OCI-LY3 (cell line): ENCODE results near the gene ARMC6.

Experiments used
- H2AFZ ChIP-seq: fragments of 200-600, 300-600 bp; shearing (Covaris generic); 2 replicates; pipeline ENCODE4 v1.6.0; 2014; ENCODE audit warnings: antibody characterized with exemption, low read depth, low read length
- H3K27ac ChIP-seq: fragments of 200-600, 300-600 bp; sonication (generic); 2 replicates; pipeline ENCODE4 v1.5.1; 2014; ENCODE audit warnings: mild to moderate bottlenecking, low read length, moderate library complexity, mixed read lengths
- H3K27me3 ChIP-seq: fragments of 200-600, 300-600 bp; sonication (generic); 2 replicates; pipeline ENCODE4 v1.6.1; 2014; ENCODE audit warnings: low read depth, low read length, mixed read lengths
- H3K36me3 ChIP-seq: fragments of 200-600, 300-600 bp; sonication (generic); replicated peaks from 2 replicates; pipeline ENCODE3; 2014; ENCODE audit warnings: low read depth, low read length, mixed read lengths
- H3K4me1 ChIP-seq: fragments of 300-600, 200-600 bp; sonication (generic); 2 replicates; pipeline ENCODE4 v1.6.1; 2014; ENCODE audit warnings: low read length, mixed read lengths
- H3K4me2 ChIP-seq: fragments of 200-600, 300-600 bp; sonication (generic); 2 replicates; pipeline ENCODE4 v1.6.1; 2014; ENCODE audit warnings: low read length, mixed read lengths
- H3K4me3 ChIP-seq: fragments of 300-600, 200-600 bp; sonication (generic); 2 replicates; pipeline ENCODE4 v1.5.1; 2014; ENCODE audit warnings: antibody characterized with exemption, mild to moderate bottlenecking, low read length, moderate library complexity
- H3K79me2 ChIP-seq: fragments of 300-600, 200-600 bp; shearing (Covaris generic); 2 replicates; pipeline ENCODE4 v1.6.1; 2014; ENCODE audit warnings: mild to moderate bottlenecking, low read length, mixed read lengths
- H3K9ac ChIP-seq: fragments of 300-600, 200-600 bp; shearing (Covaris generic); 2 replicates; pipeline ENCODE4 v1.6.0; 2014; ENCODE audit warnings: mild to moderate bottlenecking, low read length, moderate library complexity
- H3K9me3 ChIP-seq: fragments of 200-600, 300-600 bp; shearing (Covaris generic); 2 replicates; pipeline ENCODE4 v1.6.1; 2014; ENCODE audit warnings: low read length, mixed read lengths; ENCODE audit not compliant: insufficient read depth
- H4K20me1 ChIP-seq: fragments of 200-600, 300-600 bp; sonication (generic); 2 replicates; pipeline ENCODE4 v1.6.1; 2016; ENCODE audit warnings: low read length, mixed read lengths; ENCODE audit not compliant: insufficient read depth
- CTCF ChIP-seq: fragments of 200-600, 300-600 bp; sonication (generic); IDR thresholded peaks from 2 replicates; pipeline ENCODE4 v1.5.1; 2014; ENCODE audit warnings: antibody characterized with exemption, low read length, low read depth
- EZH2phosphoT487 ChIP-seq: fragments of 200-600 bp; shearing (Covaris generic); IDR thresholded peaks from 2 replicates; pipeline ENCODE4 v1.6.1; 2018; ENCODE audit warnings: antibody characterized with exemption, mixed run types, low read depth

Gene ARMC6

GRCh38 chr19:19087676-19088075 lies 54.3 kb downstream of the ARMC6 start:
- no peak overlapping the region for H3K4me2 ChIP-seq
- H3K79me2 ChIP-seq = no peaks in the 10 kb centered on the region
- H3K27ac ChIP-seq = no peak overlapping the region
- H3K4me3 ChIP-seq = no peak overlapping the region
- no peaks in the 10 kb centered on the region for H4K20me1 ChIP-seq
- H3K9ac ChIP-seq = no peak overlapping the region
- H3K4me1 ChIP-seq = no peaks in the 10 kb centered on the region
- no peaks in the 10 kb centered on the region for H3K36me3 ChIP-seq
- TF ChIP-seq CTCF (no peak), EZH2phosphoT487 (no peak)
- H3K27me3 ChIP-seq = no peaks in the 10 kb centered on the region
- no peak overlapping the region for H2AFZ ChIP-seq
- H3K9me3 ChIP-seq = no peaks in the 10 kb centered on the region

GRCh38 chr19:19094513-19094912 lies 61.1 kb downstream of the ARMC6 start:
- TF ChIP-seq EZH2phosphoT487 (no peak), CTCF (no peak)
- Histone ChIP-seq H3K4me3 (no peak overlapping the region), H3K4me1 (no peaks in the 10 kb centered on the region), H3K36me3 (no peaks in the 10 kb centered on the region), H3K27ac (no peak overlapping the region), H3K27me3 (no peaks in the 10 kb centered on the region), H4K20me1 (no peaks in the 10 kb centered on the region), H3K4me2 (no peak overlapping the region), H3K79me2 (no peaks in the 10 kb centered on the region), H2AFZ (no peak overlapping the region), H3K9ac (no peak overlapping the region), H3K9me3 (no peaks in the 10 kb centered on the region)

GRCh38 chr19:19095691-19096090 lies 62.3 kb downstream of the ARMC6 start:
- Histone ChIP-seq H3K4me2 (no peak overlapping the region), H3K79me2 (no peaks in the 10 kb centered on the region), H3K9ac (no peak overlapping the region), H3K36me3 (no peaks in the 10 kb centered on the region), H4K20me1 (no peaks in the 10 kb centered on the region), H3K27ac (no peak overlapping the region), H3K4me1 (no peaks in the 10 kb centered on the region), H3K27me3 (no peaks in the 10 kb centered on the region), H2AFZ (no peak overlapping the region), H3K4me3 (no peak overlapping the region), H3K9me3 (no peaks in the 10 kb centered on the region)
- TF ChIP-seq EZH2phosphoT487 (no peak), CTCF (no peak)

- no peak for TF ChIP-seq CTCF
- no peak for TF ChIP-seq EZH2phosphoT487
- H3K27ac ChIP-seq = no peak overlapping the region
- no peaks in the 10 kb centered on the region for H3K4me1 ChIP-seq
- no peaks in the 10 kb centered on the region for H4K20me1 ChIP-seq
- no peak overlapping the region for H3K4me2 ChIP-seq
- H3K9me3 ChIP-seq = no peaks in the 10 kb centered on the region
- no peaks in the 10 kb centered on the region for H3K27me3 ChIP-seq
- H3K36me3 ChIP-seq = no peaks in the 10 kb centered on the region
- H3K9ac ChIP-seq = no peak overlapping the region
- H3K4me3 ChIP-seq = no peak overlapping the region
- H3K79me2 ChIP-seq = no peaks in the 10 kb centered on the region
- no peak overlapping the region for H2AFZ ChIP-seq
Observed at GRCh38 chr19:19096641-19097627, 63.5 kb downstream of the ARMC6 start.
